Epidermal melanocyte (primary cell): ENCODE measurements around the gene SLC10A6.

Experiments
- DNase-seq: peaks from one replicate; pipeline ENCODE4 v3.0.0; 2011; ENCODE audit warnings: low spot score; ENCODE audit not compliant: insufficient read length

SLC10A6 gene

GRCh38 chr4:86848136-86848535 lies 1.0 kb downstream of the SLC10A6 start:
- no peak for DNase-seq

- no peak for DNase-seq
Observed at GRCh38 chr4:86847571-86847970, 1.6 kb downstream of the SLC10A6 start.

- DNase-seq, result no peak
Observed at GRCh38 chr4:86846921-86847320, 2.3 kb downstream of the SLC10A6 start.

- no peak for DNase-seq
Observed at GRCh38 chr4:86845593-86845992, 3.6 kb downstream of the SLC10A6 start.

GRCh38 chr4:86841309-86841708 lies 7.9 kb downstream of the SLC10A6 start:
- DNase-seq, result no peak

GRCh38 chr4:86840858-86841257 lies 8.3 kb downstream of the SLC10A6 start:
- no peak for DNase-seq

GRCh38 chr4:86837691-86838503 lies 11.3 kb downstream of the SLC10A6 start:
- no peak for DNase-seq

- no peak for DNase-seq
Observed at GRCh38 chr4:86835677-86836076, 13.5 kb downstream of the SLC10A6 start.

- DNase-seq, result no peak
Observed at GRCh38 chr4:86834901-86835300, 14.3 kb downstream of the SLC10A6 start.

- DNase-seq, result no peak
Observed at GRCh38 chr4:86833615-86834014, 15.6 kb downstream of the SLC10A6 start.

GRCh38 chr4:86831262-86832130 lies 17.7 kb downstream of the SLC10A6 start:
- no peak for DNase-seq

- no peak for DNase-seq
Observed at GRCh38 chr4:86825511-86825910, 23.7 kb downstream of the SLC10A6 start.

- no peak for DNase-seq
Observed at GRCh38 chr4:86822136-86822535, 27.0 kb downstream of the SLC10A6 start.

- DNase-seq, result no peak
Observed at GRCh38 chr4:86821151-86821550, 28.0 kb downstream of the SLC10A6 start.

- DNase-seq, result no peak
Observed at GRCh38 chr4:86819561-86819960, 29.6 kb downstream of the SLC10A6 start.

- no peak for DNase-seq
Observed at GRCh38 chr4:86818841-86819240, 30.3 kb downstream of the SLC10A6 start.

GRCh38 chr4:86818211-86818610 lies 31.0 kb downstream of the SLC10A6 start:
- DNase-seq, result no peak

- peak; percentile 42 for DNase-seq
Observed at GRCh38 chr4:86816501-86817273, 32.5 kb downstream of the SLC10A6 start.

- DNase-seq, result no peak
Observed at GRCh38 chr4:86815653-86816052, 33.5 kb downstream of the SLC10A6 start.

- DNase-seq, result no peak
Observed at GRCh38 chr4:86810847-86811246, 38.3 kb downstream of the SLC10A6 start.

- no peak for DNase-seq
Observed at GRCh38 chr4:86809809-86810208, 39.4 kb downstream of the SLC10A6 start.

GRCh38 chr4:86791126-86791525 lies 58.1 kb downstream of the SLC10A6 start:
- DNase-seq, result no peak
